ENCODE measurements around the gene BRD4.
A peak's percentile ranks its signal among the peaks of the same experiment; 100 is the strongest.

- TF ChIP-seq EZH2phosphoT487 (IDR thresholded peaks at IDR 0.05; ENCODE audit: unreplicated experiment), result no peak
- no peak for TF ChIP-seq CTCF (conservative IDR thresholded peaks at IDR 0.05; ENCODE audit: low read depth in 2 of 2)
- TF ChIP-seq CREB1 (CRISPR knock-in tag; IDR thresholded peaks at IDR 0.05; ENCODE audit: low read depth), result 0 out of 2 replicates have a peak, but pooled peaks have one; percentile 23
- no peak for TF ChIP-seq POLR2AphosphoS5 (IDR thresholded peaks at IDR 0.05; ENCODE audit: low read depth)
- no peak for TF ChIP-seq REST (IDR thresholded peaks at IDR 0.05; ENCODE audit: unreplicated experiment)
- TF ChIP-seq JUNB (IDR thresholded peaks at IDR 0.05; ENCODE audit: unreplicated experiment), result no peak
- no peak for TF ChIP-seq EZH2 (IDR thresholded peaks at IDR 0.05; ENCODE audit: low read depth, unreplicated experiment)
- TF ChIP-seq ZNF331 (CRISPR knock-in tag; IDR thresholded peaks at IDR 0.05; ENCODE audit: low read depth), result no peak
Observed at GRCh38 chr19:15331419-15332310, 674 bp downstream of the BRD4 start.
